NCI-H748 (cell line): ENCODE measurements around the gene CYFIP1.
"Not testable (repeated sequence)": the region's sequence is repeated elsewhere in the genome, so short reads cannot be mapped to it uniquely, and the experiment has no call there.

Experiments used
- DNase-seq: peaks from one replicate; lab custom pipeline; 2025; ENCODE audit not compliant: unreplicated experiment; lab: John Stamatoyannopoulos, UW

The CYFIP1 gene

GRCh38 chr15:22980189-22981050 is at the start of gene CYFIP1:
TSS of gene CYFIP1 (minus strand) at chr15:22980368. CDS start at chr15:22947285, 33,083 bp downstream.
- DNase-seq = peak; percentile 62

DNA sequence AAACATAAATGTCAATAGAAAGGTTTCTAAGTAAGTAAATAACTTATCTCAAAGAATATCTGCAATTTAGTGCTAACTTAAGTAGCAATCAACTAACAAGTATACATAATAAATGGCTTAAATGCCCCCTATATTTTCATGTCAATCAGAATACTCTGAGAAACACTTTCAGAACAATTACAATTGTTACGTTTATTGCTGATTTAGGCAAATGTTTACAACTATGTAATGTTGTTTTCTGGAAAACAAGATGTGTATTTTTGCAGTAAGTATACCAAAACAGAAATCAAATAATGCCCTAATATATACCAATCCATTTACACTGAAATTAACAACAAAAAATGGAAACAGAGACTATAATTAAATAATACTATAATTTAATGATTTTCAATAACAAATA is 46.0 kb upstream of the CYFIP1 start:
- no peak for DNase-seq

- DNase-seq = no peak
Observed at GRCh38 chr15:23022156-23022555, 42.0 kb upstream of the CYFIP1 start.

- no peak for DNase-seq
Observed at GRCh38 chr15:23014394-23015000, 34.3 kb upstream of the CYFIP1 start.

- DNase-seq = no peak
Observed at GRCh38 chr15:23013681-23014080, 33.5 kb upstream of the CYFIP1 start.

- DNase-seq = not testable (repeated sequence)
Observed at GRCh38 chr15:23012616-23013015, 32.4 kb upstream of the CYFIP1 start.

DNA sequence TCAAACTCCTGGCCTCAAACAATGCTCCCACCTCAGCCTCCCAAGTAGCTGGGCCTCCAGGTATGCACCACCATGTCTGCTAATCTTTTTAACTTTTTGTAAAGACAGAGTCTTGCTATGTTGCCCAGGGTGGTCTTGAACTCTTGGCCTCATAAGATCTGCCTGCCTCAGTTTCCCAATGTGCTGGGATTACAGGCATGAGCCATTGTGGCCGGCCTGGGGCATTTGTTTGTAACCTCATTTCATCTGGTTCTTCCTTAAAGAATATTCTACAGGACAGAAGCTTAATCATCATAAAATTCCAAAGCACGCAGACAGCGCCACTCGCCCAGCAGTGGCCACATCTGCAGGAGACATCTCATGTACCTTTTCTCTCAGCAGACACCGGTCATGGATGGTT is 23.6 kb upstream of the CYFIP1 start:
- DNase-seq = no peak

DNA sequence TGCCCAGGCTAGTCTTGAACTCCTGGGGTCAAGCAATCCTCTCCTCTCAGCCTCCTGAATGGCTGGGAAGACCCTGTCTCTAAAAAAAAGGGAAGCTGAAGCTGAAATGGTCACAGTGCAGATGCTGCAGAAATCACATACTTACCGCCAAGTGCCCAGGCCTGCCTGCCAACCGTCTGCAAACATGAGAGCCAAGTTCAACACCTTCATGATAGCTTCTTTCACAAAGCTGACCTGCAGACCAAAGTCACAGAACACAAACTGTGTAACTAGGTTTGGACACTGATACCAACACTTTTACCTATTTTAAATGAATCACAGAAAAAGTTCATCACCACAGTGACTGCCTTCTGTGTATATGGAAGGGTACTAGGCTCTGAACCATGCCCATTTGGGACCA is 22.8 kb upstream of the CYFIP1 start:
- no peak for DNase-seq

DNA sequence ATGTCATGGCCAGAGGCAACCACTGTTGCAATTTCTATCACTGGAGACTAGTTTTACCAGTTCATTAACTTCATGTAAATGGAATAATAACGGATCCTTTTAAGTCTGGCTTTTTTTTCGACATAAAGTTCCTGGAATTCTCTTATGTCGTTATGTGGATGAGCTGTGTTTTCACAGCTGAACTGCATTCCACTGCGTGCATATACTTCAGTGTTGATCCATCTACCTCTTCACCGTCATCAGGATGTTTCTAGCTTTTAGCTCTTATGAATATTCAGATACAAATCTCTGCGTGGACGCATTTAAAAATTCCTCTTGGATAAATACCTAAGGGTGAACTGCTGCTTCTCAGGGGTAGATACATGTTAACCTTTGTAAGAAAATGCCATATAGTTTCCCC is 15.6 kb upstream of the CYFIP1 start:
- no peak for DNase-seq

DNA sequence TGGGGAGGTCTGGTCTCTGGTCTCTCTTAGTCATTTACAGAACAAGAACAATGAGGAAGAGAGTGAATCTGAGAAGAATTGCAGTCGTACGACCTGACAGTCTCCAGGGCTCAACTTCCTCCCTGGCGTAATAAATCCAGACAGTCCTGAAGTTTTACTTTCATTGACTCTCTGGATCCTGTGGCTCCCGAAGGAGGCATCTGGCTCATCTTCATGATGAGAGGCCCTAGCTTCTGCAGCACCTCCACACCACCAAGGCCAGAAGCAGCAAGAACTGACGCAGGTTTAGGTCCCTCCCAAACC is 11.8 kb upstream of the CYFIP1 start:
- no peak for DNase-seq

DNA sequence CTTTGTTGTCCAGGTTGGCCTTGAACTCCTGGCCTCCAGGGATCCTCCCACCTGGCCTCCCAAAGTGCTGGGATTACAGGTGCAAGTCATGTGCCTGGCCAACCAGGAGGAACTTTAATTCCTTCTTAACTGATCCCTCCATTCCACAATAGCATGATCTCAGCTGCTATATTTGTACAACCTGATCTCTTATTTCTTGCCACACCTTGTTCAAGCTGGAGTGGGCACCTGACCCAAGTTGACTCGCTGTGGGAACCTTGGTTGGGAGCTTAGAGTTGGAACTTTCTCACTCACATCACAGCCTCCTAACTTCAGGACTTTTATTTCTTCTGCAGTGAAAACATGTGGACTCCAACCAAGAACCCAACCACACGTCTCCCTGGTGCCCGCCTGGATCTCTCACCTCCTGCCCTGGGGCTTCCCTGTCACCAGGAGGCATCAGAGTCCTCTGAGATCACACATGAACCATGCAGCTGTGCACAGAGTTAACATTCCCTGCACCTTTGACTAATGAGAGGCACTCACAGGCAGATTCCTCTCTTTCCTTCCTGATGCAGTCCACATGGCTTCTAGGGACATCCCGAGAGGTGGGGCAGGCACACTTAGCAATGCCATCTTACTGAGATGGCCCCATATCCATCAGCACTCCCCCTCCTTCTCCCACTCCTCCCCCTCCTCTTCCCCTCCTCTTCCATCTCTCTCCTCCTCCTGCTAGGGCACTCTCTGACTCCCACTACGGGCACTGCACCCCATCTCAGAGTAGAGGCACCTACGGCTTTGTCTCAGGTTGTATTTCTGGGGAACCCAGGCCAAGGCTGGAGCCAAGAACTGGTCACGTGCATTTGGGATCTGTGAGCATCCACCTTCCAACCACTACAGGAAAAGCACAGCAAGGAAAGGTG is 9.7 kb upstream of the CYFIP1 start:
- DNase-seq = no peak

GRCh38 chr15:22988811-22989210 is 8.6 kb upstream of the CYFIP1 start:
- DNase-seq = no peak

DNA sequence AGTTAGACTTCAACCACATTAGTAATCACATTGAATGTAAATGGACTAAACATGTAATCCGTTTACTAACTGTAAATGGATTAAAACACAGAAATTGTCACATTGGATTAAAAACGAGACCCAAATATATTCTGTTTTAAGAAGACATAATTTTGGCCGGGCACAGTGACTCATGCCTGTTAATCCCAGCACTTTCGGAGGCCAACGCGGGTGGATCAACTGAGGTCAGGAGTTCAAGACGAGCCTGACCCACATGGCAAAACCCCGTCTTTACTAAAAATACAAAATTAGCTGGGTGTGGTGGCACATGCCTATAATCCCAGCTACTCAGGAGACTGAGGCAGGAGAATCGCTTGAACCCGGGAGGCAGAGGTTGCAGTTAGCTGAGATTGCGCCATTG is 1.8 kb upstream of the CYFIP1 start:
- not testable (repeated sequence) for DNase-seq

- no peak for DNase-seq
Observed at GRCh38 chr15:22981051-22981840, 1.1 kb upstream of the CYFIP1 start.

DNA sequence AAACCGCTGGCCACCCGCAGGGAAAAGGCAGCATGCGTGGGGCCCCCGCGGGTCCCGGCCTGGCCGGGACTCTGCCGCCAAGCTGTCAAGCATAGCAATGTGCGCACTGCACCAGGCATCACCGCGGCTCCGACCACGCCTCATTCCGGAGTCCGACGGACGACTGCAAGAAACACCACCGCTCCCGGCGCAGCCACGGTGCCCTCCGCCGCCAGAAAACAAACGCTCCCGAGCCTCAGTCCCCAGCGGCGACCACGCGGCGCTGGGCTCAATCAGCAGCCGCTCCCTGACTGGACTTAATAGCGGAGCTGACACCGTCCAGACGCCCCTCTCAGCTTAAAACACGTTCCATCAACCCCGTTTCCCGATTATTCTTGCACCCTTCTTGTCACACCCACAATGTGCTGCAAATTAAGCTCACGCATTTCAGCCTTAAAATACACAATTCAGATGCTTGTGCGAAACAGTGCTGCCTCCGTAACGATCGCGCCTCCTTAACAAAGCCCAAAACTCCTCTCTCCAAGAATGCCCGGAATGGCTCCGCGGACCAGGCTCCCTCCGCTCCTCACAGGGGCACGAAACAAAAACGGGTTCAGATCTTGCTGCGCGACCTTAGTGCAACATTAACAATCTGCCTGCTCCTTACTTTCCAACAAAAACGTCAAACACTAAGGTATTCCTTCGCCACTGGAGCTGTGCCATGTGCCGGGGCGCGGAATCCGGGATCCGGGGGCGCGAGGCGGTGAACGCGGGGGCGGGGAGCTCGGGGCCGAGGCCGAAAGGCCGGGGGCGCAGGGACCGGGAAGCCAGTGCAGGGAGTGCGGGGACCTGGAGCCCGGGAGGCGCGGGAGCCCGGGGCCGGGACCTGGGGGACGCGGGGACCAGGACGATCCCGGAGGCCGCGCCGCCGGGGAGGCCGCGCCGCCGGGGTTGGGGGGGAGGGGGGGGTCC is 655 bp downstream of the CYFIP1 start:
- DNase-seq = peak; percentile 56

DNA sequence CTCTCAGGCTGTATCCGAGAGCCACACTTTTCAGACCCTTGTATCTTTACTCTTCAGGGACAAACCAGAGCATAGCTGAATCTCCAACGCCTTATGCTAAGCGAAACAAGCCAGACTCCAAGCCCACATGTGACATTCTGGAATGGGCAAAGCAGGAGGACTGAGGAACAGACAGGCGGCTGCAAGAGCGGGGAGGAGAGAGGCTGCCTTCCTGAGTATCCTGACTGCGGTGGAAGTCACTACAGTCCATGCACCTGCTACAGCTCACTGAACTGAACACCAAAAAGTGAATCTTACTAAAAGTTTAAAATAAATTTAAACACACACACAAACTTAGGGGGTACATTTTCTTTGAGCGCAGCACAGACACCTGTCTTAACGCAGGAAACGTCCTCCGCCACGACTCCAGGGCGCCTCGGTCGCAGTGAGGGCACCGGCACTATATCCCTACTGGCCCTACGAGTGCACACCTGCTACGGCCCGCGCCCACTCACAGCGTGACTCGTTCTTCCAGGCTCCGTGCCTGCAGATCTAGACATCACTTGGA is 1.4 kb downstream of the CYFIP1 start:
- peak; percentile 56 for DNase-seq

- no peak for DNase-seq
Observed at GRCh38 chr15:22974745-22975144, 5.4 kb downstream of the CYFIP1 start.

GRCh38 chr15:22973987-22974386 is 6.2 kb downstream of the CYFIP1 start:
- no peak for DNase-seq

DNA sequence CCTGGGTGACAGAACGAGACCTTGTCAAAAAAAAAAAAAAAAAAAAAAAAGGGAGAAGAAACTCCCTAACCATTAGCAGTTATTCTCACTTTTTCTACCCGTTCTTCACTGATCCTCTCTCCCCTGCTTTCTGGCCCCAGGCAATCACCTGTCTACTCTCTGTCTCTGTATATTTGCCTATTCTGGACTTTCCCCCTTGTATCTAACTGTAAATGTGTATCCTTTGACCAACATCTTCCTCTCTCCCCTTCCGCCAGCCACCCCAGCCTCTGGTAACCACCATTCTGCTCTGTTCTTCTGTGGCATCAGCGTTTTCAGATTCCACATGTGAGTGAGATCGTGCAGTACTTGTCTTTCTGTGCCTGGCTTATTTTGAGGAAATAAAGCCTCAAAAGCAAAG is 6.9 kb downstream of the CYFIP1 start:
- no peak for DNase-seq

GRCh38 chr15:22969489-22969888 is 10.7 kb downstream of the CYFIP1 start:
- DNase-seq = no peak
